ENCODE results near the gene C1orf198. TPM values are rescaled to one million over a fixed set of nuclear protein-coding genes. Genes with fewer than 3 reads are reported as not detected.

The C1orf198 gene
- total RNA-seq, 1 donor from 2014 or later = 12.4 TPM

DNA sequence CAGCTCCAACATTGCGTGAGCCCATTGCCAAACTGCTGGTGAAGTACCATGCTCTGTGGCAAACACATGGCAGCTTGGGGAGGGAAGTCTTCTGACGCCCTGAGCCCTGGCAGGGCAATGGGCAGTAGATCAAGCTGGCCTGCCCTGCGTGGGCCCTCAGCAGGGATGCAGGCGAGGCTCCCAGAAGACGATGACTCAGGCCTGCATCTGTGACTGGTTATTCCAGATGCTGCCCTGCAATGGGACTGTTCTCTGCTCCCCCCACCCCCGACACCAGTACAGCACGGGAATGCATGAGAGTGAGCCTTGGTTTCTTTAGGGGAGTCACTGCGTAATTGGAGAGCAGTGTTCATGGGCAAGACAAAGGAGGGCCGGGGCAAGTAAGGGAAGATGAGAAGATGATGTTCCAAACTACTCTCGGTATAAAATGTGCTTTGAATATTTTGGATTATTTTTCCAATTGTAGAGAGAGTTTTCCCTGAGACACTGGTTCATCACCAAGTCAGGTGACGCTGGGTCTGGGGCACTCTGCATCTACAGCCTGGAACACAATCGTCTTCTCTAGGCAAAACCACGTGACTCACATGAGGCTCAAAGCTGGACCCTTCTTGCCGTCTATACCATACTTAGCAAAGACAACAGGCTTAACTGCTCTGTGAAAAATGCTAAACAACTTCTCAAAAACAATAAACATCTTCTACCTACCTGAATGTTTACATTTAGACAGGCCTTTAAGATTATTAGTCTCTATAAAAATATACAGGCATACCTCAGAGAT, 9.0 kb upstream of the C1orf198 start:
- intact Hi-C loops (cut with micrococcal nuclease) = no loop called here

DNA sequence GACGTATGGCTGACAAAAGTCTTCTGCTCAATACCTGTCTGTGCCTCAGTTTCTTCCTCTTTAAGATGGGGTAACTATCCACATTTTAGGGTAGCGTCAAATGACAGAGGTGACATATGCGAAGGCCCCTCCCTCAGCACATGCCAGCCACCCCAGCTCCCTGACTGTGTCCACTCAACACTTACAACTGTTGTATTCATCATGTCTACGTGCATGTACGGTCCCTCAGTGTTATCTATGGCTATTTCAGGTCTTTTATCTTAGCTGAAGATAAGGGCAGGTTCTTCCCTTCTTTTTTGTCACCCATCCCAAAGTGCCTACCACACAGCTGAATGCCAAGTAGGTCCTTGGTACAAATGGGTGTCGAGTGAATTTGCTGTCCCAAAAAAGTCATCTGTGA, 8.3 kb upstream of the C1orf198 start:
- intact Hi-C loops (cut with micrococcal nuclease) = no loop called here

More for the DNA sequence above, 9.0 kb upstream of the C1orf198 start:
- Mint-ChIP-seq H3K4me1 (no peaks in the 10 kb centered on the region), H3K4me3 (no peak overlapping the region), H3K9me3 (no peaks in the 10 kb centered on the region), H3K27me3 (peaks cover 40% of the 10 kb centered on the region), H3K27ac (no peak overlapping the region), H3K36me3 (ENCODE audit: low read depth) (no peaks in the 10 kb centered on the region)
- no peak for DNase-seq

DNA sequence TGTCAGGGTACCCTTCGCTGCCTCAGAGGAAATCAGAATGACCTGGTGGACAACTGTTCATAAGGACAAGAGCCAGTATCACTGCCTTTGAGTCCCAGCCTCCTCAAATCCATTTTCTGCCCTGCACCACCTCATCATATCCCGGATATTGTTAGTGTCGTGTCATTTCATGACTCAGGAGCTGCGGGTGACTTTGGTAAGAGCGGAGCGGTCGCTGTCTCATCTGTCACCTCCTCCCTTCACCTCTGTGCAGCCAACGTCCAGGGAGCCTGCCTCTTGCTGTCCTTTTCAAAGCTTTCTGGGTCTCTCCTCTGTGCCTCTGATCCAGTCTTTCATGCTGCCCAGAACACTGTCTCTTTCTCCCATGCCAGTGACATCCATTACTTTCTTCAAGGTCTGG, 7.0 kb upstream of the C1orf198 start:
- H3K36me3 Mint-ChIP-seq (ENCODE audit: low read depth) = no peaks in the 10 kb centered on the region
- intact Hi-C loops (cut with micrococcal nuclease) = no loop called here
- H3K27ac Mint-ChIP-seq = no peak overlapping the region
- H3K27me3 Mint-ChIP-seq = peaks cover 38% of the 10 kb centered on the region
- no peaks in the 10 kb centered on the region for H3K4me1 Mint-ChIP-seq
- DNase-seq = no peak
- H3K9me3 Mint-ChIP-seq = no peaks in the 10 kb centered on the region
- no peak overlapping the region for H3K4me3 Mint-ChIP-seq

More for the DNA sequence above, 8.3 kb upstream of the C1orf198 start:
- Mint-ChIP-seq H3K36me3 (ENCODE audit: low read depth) (no peaks in the 10 kb centered on the region), H3K27ac (no peak overlapping the region), H3K4me1 (no peaks in the 10 kb centered on the region), H3K4me3 (no peak overlapping the region), H3K9me3 (no peaks in the 10 kb centered on the region), H3K27me3 (peaks cover 45% of the 10 kb centered on the region)
- DNase-seq = no peak

DNA sequence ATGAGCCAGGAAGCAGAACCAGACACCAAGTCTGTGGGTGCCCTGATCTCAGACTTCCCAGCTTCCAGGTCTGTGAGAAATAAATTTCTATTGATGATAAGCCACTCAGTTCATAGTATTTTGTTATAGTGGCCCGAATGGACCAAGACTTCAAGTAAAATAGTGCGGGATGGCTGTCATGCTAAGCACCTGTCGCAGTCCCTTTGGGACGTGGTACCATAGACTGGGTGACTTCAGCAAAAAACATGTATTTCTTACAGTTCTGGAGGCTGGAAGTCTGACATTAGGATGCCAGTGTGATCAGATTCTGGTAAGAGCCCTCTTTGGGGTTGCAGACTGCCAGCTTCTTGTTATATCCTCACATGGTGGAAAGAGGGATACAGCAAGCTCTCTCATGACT, 2.6 kb upstream of the C1orf198 start:
- Mint-ChIP-seq H3K4me1 (peaks cover 23% of the 10 kb centered on the region), H3K4me3 (no peak overlapping the region), H3K9me3 (no peaks in the 10 kb centered on the region), H3K27me3 (peaks cover 41% of the 10 kb centered on the region), H3K27ac (no peak overlapping the region), H3K36me3 (ENCODE audit: low read depth) (no peaks in the 10 kb centered on the region)
- intact Hi-C loops (cut with micrococcal nuclease) = no loop called here
- DNase-seq = no peak

DNA sequence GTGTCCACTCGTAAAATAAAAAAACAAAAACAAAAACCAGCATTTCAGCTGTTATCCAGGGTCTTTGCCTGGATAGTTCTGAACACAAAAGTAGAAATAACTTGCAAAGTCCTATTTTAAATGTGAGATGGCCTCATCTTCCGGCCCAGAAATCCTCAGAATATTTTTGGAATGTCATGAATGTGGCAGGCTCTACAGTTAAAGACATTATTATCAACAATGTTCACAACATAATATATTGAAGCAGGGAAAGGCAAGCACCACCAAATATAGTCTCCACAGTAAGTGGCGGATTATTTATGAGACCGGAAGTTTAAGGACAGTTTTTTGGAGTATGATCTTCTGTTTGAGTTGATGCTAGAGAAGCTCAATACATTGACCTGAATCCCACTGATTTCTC, 1.2 kb upstream of the C1orf198 start:
- H3K36me3 Mint-ChIP-seq (ENCODE audit: low read depth) = no peaks in the 10 kb centered on the region
- intact Hi-C loops (cut with micrococcal nuclease) = loop anchor here (2.0 to 10.0 kb wide), 6 partner anchors 115 to 658 kb away; partner anchors contain the start of genes COG2, EGLN1, FAM89A and TSNAX
- no peak overlapping the region for H3K27ac Mint-ChIP-seq
- peaks cover 35% of the 10 kb centered on the region for H3K27me3 Mint-ChIP-seq
- no peak for DNase-seq
- peak overlapping the region; percentile 50 for H3K4me3 Mint-ChIP-seq
- peaks cover 23% of the 10 kb centered on the region for H3K4me1 Mint-ChIP-seq
- no peaks in the 10 kb centered on the region for H3K9me3 Mint-ChIP-seq

DNA sequence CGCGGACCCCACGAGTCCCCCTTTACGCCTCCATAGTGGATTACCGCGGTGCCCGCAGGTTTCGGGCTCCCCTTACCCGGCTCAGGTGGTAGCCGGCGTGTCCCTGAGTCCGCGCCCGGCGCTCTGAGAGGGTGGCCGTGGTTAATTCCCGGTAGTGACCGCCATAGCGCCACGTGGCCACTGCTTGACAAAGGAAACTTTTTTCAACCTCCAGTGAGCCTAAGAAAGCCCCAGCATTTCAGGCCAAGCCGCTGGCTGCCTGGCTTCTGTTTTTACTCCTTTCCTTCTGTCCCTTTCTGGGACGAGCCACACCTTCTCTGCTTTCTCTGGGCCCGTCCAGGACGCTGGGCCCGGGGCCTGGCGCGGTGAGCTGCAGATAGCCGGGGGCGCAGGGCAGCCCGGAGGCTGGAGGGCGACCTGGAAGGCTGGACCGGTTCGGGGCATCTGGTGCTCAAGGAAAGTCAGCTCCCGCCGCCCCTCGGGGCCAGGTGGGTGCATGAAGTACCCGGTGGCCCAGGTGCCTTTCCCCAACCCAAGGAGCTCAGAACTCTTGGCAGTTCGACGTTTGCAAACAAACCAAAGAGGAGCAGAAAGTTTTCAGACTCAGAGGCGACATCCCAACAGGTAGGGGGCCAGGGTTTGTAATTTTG, 540 bp upstream of the C1orf198 start:
- Mint-ChIP-seq H3K9me3 (no peaks in the 10 kb centered on the region), H3K36me3 (ENCODE audit: low read depth) (no peaks in the 10 kb centered on the region), H3K27ac (peak overlapping the region; percentile 84), H3K4me1 (peaks cover 26% of the 10 kb centered on the region), H3K27me3 (peaks cover 35% of the 10 kb centered on the region), H3K4me3 (peak overlapping the region; percentile 86)
- intact Hi-C loops (cut with micrococcal nuclease) = loop anchor here (1.0 to 10.0 kb wide), 7 partner anchors 110 to 658 kb away; partner anchors contain the start of genes ARV1, COG2, EGLN1 and FAM89A
- DNase-seq = no peak

DNA sequence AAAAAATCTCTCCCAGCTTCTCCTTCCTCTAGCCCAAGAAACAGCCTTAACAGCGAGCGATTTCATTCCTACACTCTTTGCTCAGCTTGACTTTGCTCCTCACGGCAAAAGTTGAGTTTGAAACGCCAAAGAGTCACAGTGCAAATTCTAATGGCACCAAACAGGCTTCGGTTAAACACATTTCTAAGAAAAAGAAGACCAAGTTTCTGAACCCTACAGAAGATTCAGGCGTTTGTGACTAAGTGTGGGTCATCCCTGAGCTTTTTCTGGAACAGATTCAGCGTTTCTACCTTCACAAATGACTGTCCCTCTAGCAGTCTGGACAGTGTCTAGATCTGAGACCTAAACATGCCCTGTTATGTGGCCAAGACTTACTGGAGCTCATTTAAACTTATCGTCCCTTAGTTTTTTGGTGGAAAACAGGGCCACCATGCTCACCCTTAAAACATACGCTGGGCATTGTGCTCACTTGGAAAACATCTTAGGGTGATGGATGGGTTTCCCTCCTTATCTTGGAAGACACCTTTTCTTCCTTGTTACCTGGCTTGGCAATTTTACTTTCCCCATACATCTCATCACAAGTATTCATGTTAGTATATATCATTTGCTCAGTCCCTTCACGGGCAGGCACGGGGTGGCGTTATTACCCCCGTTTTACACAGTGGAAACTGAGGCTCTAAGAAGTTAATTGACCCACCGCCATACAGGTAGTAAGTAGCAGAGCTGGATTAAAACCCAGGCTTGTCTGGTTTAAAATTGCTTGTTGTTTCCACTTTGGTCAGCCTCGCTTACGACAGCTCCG, 1.0 kb downstream of the C1orf198 start:
- Mint-ChIP-seq H3K4me1 (peaks cover 38% of the 10 kb centered on the region), H3K36me3 (ENCODE audit: low read depth) (peaks cover 3% of the 10 kb centered on the region), H3K4me3 (peak overlapping the region; percentile 89), H3K9me3 (no peaks in the 10 kb centered on the region), H3K27me3 (peaks cover 35% of the 10 kb centered on the region), H3K27ac (peak overlapping the region; percentile 57)
- intact Hi-C loops (cut with micrococcal nuclease) = loop anchor here (5.0 to 10.0 kb wide), 4 partner anchors 113 to 660 kb away; partner anchors contain the start of genes EGLN1 and TSNAX
- peak; percentile 63 for DNase-seq

DNA sequence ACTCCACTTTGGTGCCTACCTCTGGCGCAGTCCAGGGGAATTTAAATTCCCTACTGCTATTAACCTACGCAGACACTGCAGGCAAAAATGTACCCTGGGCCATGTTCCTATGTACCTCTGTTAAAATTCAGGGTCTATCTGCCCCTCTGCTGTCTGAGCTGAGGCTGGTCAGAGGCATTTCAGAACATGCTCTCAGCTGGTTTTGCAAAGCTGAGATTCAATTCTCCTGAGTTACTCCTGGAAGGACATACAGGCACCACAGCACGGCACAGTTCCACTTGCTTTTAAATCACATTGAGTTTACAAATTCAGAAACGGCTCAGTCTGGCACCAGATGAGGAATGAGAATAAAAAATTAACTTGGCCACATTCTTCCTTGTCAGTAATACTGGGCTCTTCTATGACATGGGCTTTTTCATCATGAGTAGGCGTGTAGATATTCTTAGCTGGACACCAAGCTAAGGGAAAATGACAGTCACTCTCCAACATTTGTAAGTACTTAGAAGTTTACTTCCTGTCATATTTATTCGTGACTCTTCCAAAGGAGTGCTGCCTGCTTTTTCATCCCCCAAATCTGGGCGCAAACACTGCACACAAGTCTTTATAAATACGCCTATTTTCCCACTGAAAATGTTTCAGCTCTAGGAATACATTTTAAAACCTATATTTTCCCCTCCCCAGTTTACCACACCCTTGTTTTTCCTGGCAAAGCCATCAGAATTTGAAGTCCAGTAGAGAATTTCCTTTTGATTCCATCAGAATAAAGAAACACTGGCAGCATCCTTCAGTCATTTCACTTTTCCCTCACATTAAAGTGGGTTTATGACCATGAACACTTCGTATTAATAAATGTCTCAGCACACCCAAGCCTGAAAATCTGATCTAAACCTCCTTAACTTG, 1.9 kb downstream of the C1orf198 start:
- H3K27ac Mint-ChIP-seq = peak overlapping the region; percentile 14
- no peaks in the 10 kb centered on the region for H3K9me3 Mint-ChIP-seq
- H3K4me3 Mint-ChIP-seq = peak overlapping the region; percentile 89
- peaks cover 38% of the 10 kb centered on the region for H3K4me1 Mint-ChIP-seq
- H3K27me3 Mint-ChIP-seq = peaks cover 29% of the 10 kb centered on the region
- intact Hi-C loops (cut with micrococcal nuclease) = loop anchor here (5.0 to 10.0 kb wide), 4 partner anchors 112 to 661 kb away; partner anchors contain the start of genes EGLN1 and TSNAX
- peaks cover 3% of the 10 kb centered on the region for H3K36me3 Mint-ChIP-seq (ENCODE audit: low read depth)
- DNase-seq = no peak

DNA sequence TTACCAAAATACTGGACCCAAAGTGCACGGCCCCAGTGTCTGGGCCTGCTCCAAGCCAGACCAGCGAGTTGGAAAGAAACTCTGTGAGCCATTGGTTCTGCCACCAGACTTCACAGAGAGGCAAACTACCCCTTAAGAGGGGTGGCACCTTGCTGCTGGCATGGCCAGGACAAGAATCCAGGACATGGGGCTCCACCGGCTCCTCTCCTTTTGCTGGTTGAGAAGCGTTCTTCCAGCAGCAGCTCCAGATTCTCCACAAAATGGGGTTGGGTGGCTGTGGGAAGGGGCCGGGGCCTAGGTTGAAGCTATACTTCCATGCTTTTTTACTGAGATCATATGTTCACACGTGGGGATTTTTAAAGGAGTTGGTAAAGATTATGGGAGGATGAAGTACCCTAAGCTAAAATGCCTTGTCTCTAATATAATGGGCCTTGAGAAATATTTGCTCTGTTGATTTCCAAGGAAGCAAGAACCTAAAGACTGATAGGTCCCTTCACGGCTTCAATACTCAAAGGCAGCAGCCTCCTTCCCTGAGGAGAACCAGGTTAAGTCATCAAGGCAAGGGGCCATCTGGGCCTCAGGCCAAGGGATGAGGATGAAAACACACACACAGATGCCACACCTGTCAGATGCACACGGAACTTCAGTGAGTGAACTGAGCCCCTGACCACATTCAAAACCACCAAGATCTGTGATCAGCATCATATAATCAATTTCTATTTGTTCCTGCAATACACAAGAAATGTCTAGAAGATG, 3.1 kb downstream of the C1orf198 start:
- Mint-ChIP-seq H3K4me3 (no peak overlapping the region), H3K9me3 (peaks cover 3% of the 10 kb centered on the region), H3K36me3 (ENCODE audit: low read depth) (peaks cover 4% of the 10 kb centered on the region), H3K27ac (no peak overlapping the region), H3K4me1 (peaks cover 43% of the 10 kb centered on the region), H3K27me3 (peaks cover 25% of the 10 kb centered on the region)
- DNase-seq = no peak
- intact Hi-C loops (cut with micrococcal nuclease) = loop anchor here (5.0 to 10.0 kb wide), 4 partner anchors 110 to 662 kb away; partner anchors contain the start of genes EGLN1 and TSNAX

DNA sequence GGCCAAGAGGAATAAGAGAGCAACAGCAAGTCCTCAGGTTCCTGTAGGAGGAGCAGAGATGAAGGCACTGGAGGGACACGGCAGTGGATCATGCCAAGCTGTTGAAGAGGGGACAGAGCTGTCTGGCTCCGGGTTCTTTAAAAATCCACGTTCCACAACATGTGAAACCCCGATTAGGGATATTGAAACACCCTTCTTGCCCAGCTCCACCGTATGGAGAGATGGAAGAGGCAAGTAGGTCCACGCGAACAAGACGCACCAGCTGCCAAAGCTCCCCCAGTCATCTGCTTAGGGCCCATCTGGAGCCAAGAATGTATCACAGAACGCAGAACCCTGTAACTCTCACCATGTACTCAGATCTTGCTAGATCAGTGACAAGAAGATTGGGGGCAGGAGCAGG, 3.9 kb downstream of the C1orf198 start:
- Mint-ChIP-seq H3K36me3 (ENCODE audit: low read depth) (peaks cover 4% of the 10 kb centered on the region), H3K27ac (no peak overlapping the region), H3K9me3 (peaks cover 3% of the 10 kb centered on the region), H3K4me1 (peaks cover 42% of the 10 kb centered on the region), H3K4me3 (no peak overlapping the region), H3K27me3 (peaks cover 17% of the 10 kb centered on the region)
- intact Hi-C loops (cut with micrococcal nuclease) = loop anchor here (10.0 kb wide), 1 partner anchor 110 kb away; no protein-coding TSS in a partner anchor
- no peak for DNase-seq

DNA sequence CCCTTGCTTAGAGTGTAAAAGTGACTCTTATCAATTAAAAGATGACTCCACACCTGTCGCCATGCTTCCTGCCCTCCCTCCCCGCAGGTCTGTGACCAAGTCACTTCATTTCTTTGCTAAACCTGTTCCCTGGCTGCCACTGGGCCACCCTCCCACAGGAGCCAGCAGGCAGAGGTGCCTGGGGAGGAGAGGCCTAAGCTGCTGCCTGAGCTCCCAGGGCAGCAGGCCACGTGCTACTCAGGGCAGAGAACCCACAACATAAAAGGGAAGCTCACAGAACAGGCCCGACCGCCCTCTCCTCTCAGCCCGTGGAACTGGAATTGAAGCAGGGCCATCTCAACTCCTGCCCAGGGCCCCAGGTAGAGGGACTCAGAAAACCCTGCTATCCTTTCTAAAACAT, 4.9 kb downstream of the C1orf198 start:
- peaks cover 10% of the 10 kb centered on the region for H3K27me3 Mint-ChIP-seq
- no peak overlapping the region for H3K4me3 Mint-ChIP-seq
- intact Hi-C loops (cut with micrococcal nuclease) = loop anchor here (10.0 kb wide), 1 partner anchor 109 kb away; no protein-coding TSS in a partner anchor
- H3K4me1 Mint-ChIP-seq = peaks cover 36% of the 10 kb centered on the region
- peaks cover 4% of the 10 kb centered on the region for H3K36me3 Mint-ChIP-seq (ENCODE audit: low read depth)
- DNase-seq = no peak
- peak overlapping the region; percentile 89 for H3K27ac Mint-ChIP-seq
- peaks cover 3% of the 10 kb centered on the region for H3K9me3 Mint-ChIP-seq

DNA sequence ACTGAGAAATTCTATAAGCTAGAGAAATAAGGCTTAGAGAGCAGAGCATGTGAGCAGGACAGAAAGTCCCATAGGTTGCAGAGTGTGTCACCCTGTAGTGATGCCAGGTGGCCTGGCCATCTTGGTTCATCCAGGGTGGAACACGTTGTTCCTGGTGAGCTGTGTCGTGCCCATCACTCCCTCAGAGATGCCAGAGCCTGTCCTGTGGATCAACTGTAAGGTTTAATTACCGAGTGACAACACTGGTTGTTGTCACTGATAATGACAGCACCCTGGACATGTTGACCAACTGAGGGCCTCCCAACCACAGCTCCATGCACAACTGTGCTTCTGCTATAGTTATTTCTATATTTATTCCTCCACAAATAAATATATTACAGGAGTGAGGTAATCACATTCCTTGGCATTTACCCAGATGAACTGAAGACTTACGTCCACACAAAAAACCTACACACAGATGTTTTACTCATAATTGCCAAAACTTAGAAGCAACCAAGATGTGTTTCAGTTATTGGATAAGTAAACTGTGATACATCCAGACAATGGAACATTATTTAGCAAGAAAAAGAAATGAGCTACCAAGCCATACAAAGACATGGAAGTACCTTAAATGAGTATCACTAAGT, 6.2 kb downstream of the C1orf198 start:
- no peak for DNase-seq
- intact Hi-C loops (cut with micrococcal nuclease) = loop anchor here (10.0 kb wide), 1 partner anchor 107 kb away; no protein-coding TSS in a partner anchor
- Mint-ChIP-seq H3K4me1 (peaks cover 30% of the 10 kb centered on the region), H3K27me3 (peaks cover 4% of the 10 kb centered on the region), H3K36me3 (ENCODE audit: low read depth) (peaks cover 4% of the 10 kb centered on the region), H3K27ac (peak overlapping the region; percentile 42), H3K4me3 (no peak overlapping the region), H3K9me3 (peaks cover 3% of the 10 kb centered on the region)

Measured in activated CD4-positive, alpha-beta T cell treated with anti-CD3 and anti-CD28 coated beads, Interleukin-2, amount 10 ng/mL, durations not matched to agents 24 days and 14 days (primary cell).